ENCODE data around the gene RNF130.
"Not testable (repeated sequence)": the region's sequence is repeated elsewhere in the genome, so short reads cannot be mapped to it uniquely, and the experiment has no call there.

RNF130 gene

GRCh38 chr5:180053061-180053602 is 18.4 kb downstream of the RNF130 start:
- no peak for DNase-seq

GRCh38 chr5:180052211-180052818 is 19.2 kb downstream of the RNF130 start:
- DNase-seq, result no peak

GRCh38 chr5:180050121-180050940 is 21.2 kb downstream of the RNF130 start:
- no peak for DNase-seq

- no peak for DNase-seq
Observed at GRCh38 chr5:180049185-180049548, 22.4 kb downstream of the RNF130 start.

- DNase-seq, result no peak
Observed at GRCh38 chr5:180047667-180048066, 23.9 kb downstream of the RNF130 start.

- DNase-seq, result no peak
Observed at GRCh38 chr5:180046656-180047055, 24.9 kb downstream of the RNF130 start.

GRCh38 chr5:180045889-180046499 is 25.6 kb downstream of the RNF130 start:
- DNase-seq, result no peak

GRCh38 chr5:180043377-180043776 is 28.2 kb downstream of the RNF130 start:
- DNase-seq, result no peak

- DNase-seq, result no peak
Observed at GRCh38 chr5:180041301-180042274, 30.0 kb downstream of the RNF130 start.

- no peak for DNase-seq
Observed at GRCh38 chr5:180040287-180041214, 31.0 kb downstream of the RNF130 start.

- no peak for DNase-seq
Observed at GRCh38 chr5:180035206-180035931, 36.2 kb downstream of the RNF130 start.

GRCh38 chr5:180034564-180034963 is 37.0 kb downstream of the RNF130 start:
- DNase-seq, result no peak

GRCh38 chr5:180027459-180028089 is 44.0 kb downstream of the RNF130 start:
- DNase-seq, result no peak

- DNase-seq, result no peak
Observed at GRCh38 chr5:180026734-180027458, 44.7 kb downstream of the RNF130 start.

GRCh38 chr5:180026320-180026719 is 45.2 kb downstream of the RNF130 start:
- DNase-seq, result no peak

- no peak for DNase-seq
Observed at GRCh38 chr5:180021900-180022299, 49.7 kb downstream of the RNF130 start.

- no peak for DNase-seq
Observed at GRCh38 chr5:180020176-180020575, 51.4 kb downstream of the RNF130 start.

- no peak for DNase-seq
Observed at GRCh38 chr5:180018347-180019060, 53.1 kb downstream of the RNF130 start.

- DNase-seq, result not testable (repeated sequence)
Observed at GRCh38 chr5:180015523-180015922, 56.0 kb downstream of the RNF130 start.
